ENCODE data around the gene ATXN7L2. TPM values are rescaled to one million over a fixed set of nuclear protein-coding genes. Genes with fewer than 3 reads are reported as not detected.

Gene ATXN7L2
- polyA plus RNA-seq, 1 donor from 2014 or later = 16.9 TPM

DNA sequence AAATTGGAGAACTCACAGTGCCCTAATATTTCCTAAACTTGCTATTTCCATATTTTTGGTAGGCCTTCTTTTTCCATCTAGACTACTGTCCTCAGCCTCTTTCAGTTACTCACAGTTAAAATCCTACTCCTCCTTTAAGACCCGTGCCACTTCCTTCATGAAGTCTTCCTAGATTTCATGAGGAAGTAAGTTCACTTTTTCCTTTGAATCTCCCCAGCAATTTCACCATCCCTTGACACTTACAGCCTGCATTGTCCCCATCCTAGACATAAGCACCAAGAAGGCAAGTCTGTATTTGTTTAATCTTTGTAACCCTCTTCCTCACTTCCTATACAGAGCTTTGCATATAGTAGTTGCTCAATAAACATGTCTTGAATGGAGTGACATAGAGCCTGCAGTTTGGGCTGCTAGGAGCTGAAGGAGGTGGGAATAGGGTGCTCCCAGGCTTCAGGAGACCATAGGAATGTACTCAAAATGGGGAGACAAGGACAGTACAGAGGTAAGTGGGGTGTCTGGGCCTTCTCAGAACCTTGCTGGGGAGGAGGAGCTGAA is 50.7 kb downstream of the ATXN7L2 start:
- H4K20me1 ChIP-seq (ENCODE audit: insufficient read depth) = no peaks in the 10 kb centered on the region
- no peaks in the 10 kb centered on the region for H3K79me2 ChIP-seq (replicated peaks; ENCODE audit: insufficient read depth, low read length)
- no peak overlapping the region for H3K4me3 ChIP-seq (ENCODE audit: low read length)
- H3F3A ChIP-seq (ENCODE audit: insufficient read depth, low read length, poor library complexity, severe bottlenecking) = no peaks in the 10 kb centered on the region
- H3K27me3 ChIP-seq (ENCODE audit: insufficient read depth, low read depth, low read length) = no peaks in the 10 kb centered on the region
- no peaks in the 10 kb centered on the region for H3K9me2 ChIP-seq (ENCODE audit: insufficient read depth, low read length)
- no peaks in the 10 kb centered on the region for H3K9me3 ChIP-seq (ENCODE audit: low read length)
- TF ChIP-seq MXI1 (conservative IDR thresholded peaks at IDR 0.05; ENCODE audit: poor library complexity, severe bottlenecking) (no peak), SMC3 (conservative IDR thresholded peaks at IDR 0.05; ENCODE audit: poor library complexity) (no peak), CTCF (IDR thresholded peaks at IDR 0.05; ENCODE audit: poor library complexity, severe bottlenecking) (no peak), POLR2AphosphoS5 (IDR thresholded peaks at IDR 0.05) (no peak), RAD21 (conservative IDR thresholded peaks at IDR 0.05) (no peak), EZH2 (IDR thresholded peaks at IDR 0.05; ENCODE audit: borderline replicate concordance, insufficient read depth, low read length, poor library complexity, severe bottlenecking) (no peak), EP300 (conservative IDR thresholded peaks at IDR 0.05; ENCODE audit: poor library complexity, severe bottlenecking) (no peak), TAF1 (IDR thresholded peaks at IDR 0.05; ENCODE audit: low read depth) (no peak)
- TF ChIP-seq, protein P1, sequence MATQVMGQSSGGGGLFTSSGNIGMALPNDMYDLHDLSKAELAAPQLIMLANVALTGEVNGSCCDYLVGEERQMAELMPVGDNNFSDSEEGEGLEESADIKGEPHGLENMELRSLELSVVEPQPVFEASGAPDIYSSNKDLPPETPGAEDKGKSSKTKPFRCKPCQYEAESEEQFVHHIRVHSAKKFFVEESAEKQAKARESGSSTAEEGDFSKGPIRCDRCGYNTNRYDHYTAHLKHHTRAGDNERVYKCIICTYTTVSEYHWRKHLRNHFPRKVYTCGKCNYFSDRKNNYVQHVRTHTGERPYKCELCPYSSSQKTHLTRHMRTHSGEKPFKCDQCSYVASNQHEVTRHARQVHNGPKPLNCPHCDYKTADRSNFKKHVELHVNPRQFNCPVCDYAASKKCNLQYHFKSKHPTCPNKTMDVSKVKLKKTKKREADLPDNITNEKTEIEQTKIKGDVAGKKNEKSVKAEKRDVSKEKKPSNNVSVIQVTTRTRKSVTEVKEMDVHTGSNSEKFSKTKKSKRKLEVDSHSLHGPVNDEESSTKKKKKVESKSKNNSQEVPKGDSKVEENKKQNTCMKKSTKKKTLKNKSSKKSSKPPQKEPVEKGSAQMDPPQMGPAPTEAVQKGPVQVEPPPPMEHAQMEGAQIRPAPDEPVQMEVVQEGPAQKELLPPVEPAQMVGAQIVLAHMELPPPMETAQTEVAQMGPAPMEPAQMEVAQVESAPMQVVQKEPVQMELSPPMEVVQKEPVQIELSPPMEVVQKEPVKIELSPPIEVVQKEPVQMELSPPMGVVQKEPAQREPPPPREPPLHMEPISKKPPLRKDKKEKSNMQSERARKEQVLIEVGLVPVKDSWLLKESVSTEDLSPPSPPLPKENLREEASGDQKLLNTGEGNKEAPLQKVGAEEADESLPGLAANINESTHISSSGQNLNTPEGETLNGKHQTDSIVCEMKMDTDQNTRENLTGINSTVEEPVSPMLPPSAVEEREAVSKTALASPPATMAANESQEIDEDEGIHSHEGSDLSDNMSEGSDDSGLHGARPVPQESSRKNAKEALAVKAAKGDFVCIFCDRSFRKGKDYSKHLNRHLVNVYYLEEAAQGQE (IDR thresholded peaks at IDR 0.05; ENCODE audit: borderline replicate concordance) = no peak
- no peak overlapping the region for H3K4me2 ChIP-seq (ENCODE audit: low read length)
- no peak overlapping the region for H2AFZ ChIP-seq (ENCODE audit: low read depth, low read length)
- no peak overlapping the region for H3K9ac ChIP-seq (ENCODE audit: low read length)
- H3K27ac ChIP-seq (ENCODE audit: low read length) = no peak overlapping the region
- no peaks in the 10 kb centered on the region for H3K36me3 ChIP-seq (ENCODE audit: insufficient read depth, low read length)

GRCh38 chr1:109535481-109535880 is 51.8 kb downstream of the ATXN7L2 start:
- Histone ChIP-seq H3K9me3 (ENCODE audit: low read length) (no peaks in the 10 kb centered on the region), H3K79me2 (replicated peaks; ENCODE audit: insufficient read depth, low read length) (no peaks in the 10 kb centered on the region), H3K27me3 (ENCODE audit: insufficient read depth, low read depth, low read length) (no peaks in the 10 kb centered on the region), H4K20me1 (ENCODE audit: insufficient read depth) (no peaks in the 10 kb centered on the region), H3F3A (ENCODE audit: insufficient read depth, low read length, poor library complexity, severe bottlenecking) (no peaks in the 10 kb centered on the region), H3K9ac (ENCODE audit: low read length) (no peak overlapping the region), H3K27ac (ENCODE audit: low read length) (no peak overlapping the region), H3K4me3 (ENCODE audit: low read length) (no peak overlapping the region), H3K9me2 (ENCODE audit: insufficient read depth, low read length) (no peaks in the 10 kb centered on the region), H3K36me3 (ENCODE audit: insufficient read depth, low read length) (no peaks in the 10 kb centered on the region), H3K4me2 (ENCODE audit: low read length) (no peak overlapping the region), H2AFZ (ENCODE audit: low read depth, low read length) (no peak overlapping the region)
- TF ChIP-seq, protein P1 (IDR thresholded peaks at IDR 0.05; ENCODE audit: borderline replicate concordance) = no peak
- TF ChIP-seq CTCF (IDR thresholded peaks at IDR 0.05; ENCODE audit: poor library complexity, severe bottlenecking) (no peak), EP300 (conservative IDR thresholded peaks at IDR 0.05; ENCODE audit: poor library complexity, severe bottlenecking) (no peak), EZH2 (IDR thresholded peaks at IDR 0.05; ENCODE audit: borderline replicate concordance, insufficient read depth, low read length, poor library complexity, severe bottlenecking) (no peak), POLR2AphosphoS5 (IDR thresholded peaks at IDR 0.05) (no peak), TAF1 (IDR thresholded peaks at IDR 0.05; ENCODE audit: low read depth) (no peak), SMC3 (conservative IDR thresholded peaks at IDR 0.05; ENCODE audit: poor library complexity) (no peak), MXI1 (conservative IDR thresholded peaks at IDR 0.05; ENCODE audit: poor library complexity, severe bottlenecking) (no peak), RAD21 (conservative IDR thresholded peaks at IDR 0.05) (no peak)
